ENCODE data around the gene MAPKAPK2. TPM values are rescaled to one million over a fixed set of nuclear protein-coding genes. Genes with fewer than 3 reads are reported as not detected.
A peak's percentile ranks its signal among the peaks of the same experiment; 100 is the strongest.
"Not testable (repeated sequence)": the region's sequence is repeated elsewhere in the genome, so short reads cannot be mapped to it uniquely, and the experiment has no call there.

The MAPKAPK2 gene
- total RNA-seq, 1 donor from 2014 or later: 98.8 TPM

- H3K27me3 Mint-ChIP-seq (ENCODE audit: low read depth): peaks cover 6% of the 10 kb centered on the region
- H3K4me3 Mint-ChIP-seq (ENCODE audit: low read depth): no peak overlapping the region
- DNase-seq (ENCODE audit: low spot score): no peak
- H3K27ac Mint-ChIP-seq: no peak overlapping the region
- peaks cover 10% of the 10 kb centered on the region for H3K9me3 Mint-ChIP-seq
- peaks cover 34% of the 10 kb centered on the region for H3K4me1 Mint-ChIP-seq (ENCODE audit: low read depth)
- intact Hi-C loops (cut with micrococcal nuclease): loop anchor here (1.0 kb wide), 3 partner anchors 9 to 46 kb away; no protein-coding TSS in a partner anchor
- H3K36me3 Mint-ChIP-seq (ENCODE audit: low read depth): peaks cover 18% of the 10 kb centered on the region
Measured at GRCh38 chr1:206757524-206758266, 73.0 kb downstream of the MAPKAPK2 start.

- no peaks in the 10 kb centered on the region for H3K9me3 Mint-ChIP-seq
- no peak for DNase-seq (ENCODE audit: low spot score)
- no peak overlapping the region for H3K27ac Mint-ChIP-seq
- peaks cover 11% of the 10 kb centered on the region for H3K36me3 Mint-ChIP-seq (ENCODE audit: low read depth)
- intact Hi-C loops (cut with micrococcal nuclease): no loop called here
- H3K27me3 Mint-ChIP-seq (ENCODE audit: low read depth): peaks cover 4% of the 10 kb centered on the region
- H3K4me3 Mint-ChIP-seq (ENCODE audit: low read depth): no peak overlapping the region
- H3K4me1 Mint-ChIP-seq (ENCODE audit: low read depth): peaks cover 27% of the 10 kb centered on the region
Measured at GRCh38 chr1:206760590-206760989, 75.9 kb downstream of the MAPKAPK2 start.

DNA sequence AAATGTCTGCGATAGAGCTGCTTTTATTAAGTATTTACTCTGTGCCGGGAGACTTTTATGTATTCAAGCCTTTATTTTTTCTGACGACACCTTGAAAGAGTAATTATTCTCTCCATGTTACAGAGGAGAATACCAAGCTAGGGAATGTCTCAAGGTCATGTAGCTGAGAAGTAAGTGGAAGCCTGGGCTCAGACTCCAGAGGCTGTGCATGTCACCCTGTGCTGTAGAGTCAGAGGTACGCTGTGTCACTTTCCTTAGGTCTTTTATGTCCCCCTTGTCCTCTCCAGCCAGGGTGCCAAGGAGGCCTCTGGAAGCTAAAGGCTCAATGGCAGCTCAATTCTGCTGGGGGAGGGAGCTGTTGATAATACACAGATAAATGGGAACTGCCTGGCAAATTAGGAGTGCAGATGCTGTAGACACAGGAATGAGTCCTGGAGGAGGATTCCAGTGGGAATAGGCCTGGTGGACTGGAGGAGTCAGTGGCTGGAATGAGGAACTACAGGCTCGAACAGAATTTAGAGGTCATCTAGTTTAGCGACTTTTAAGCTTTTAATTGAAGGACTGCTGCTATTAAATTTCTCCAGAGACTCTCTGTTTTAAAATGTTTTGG lies 76.6 kb downstream of the MAPKAPK2 start:
- Mint-ChIP-seq H3K4me3 (ENCODE audit: low read depth) (no peak overlapping the region), H3K27ac (no peak overlapping the region), H3K4me1 (ENCODE audit: low read depth) (peaks cover 30% of the 10 kb centered on the region), H3K27me3 (ENCODE audit: low read depth) (peaks cover 4% of the 10 kb centered on the region), H3K36me3 (ENCODE audit: low read depth) (peaks cover 8% of the 10 kb centered on the region), H3K9me3 (no peaks in the 10 kb centered on the region)
- intact Hi-C loops (cut with micrococcal nuclease): no loop called here
- DNase-seq (ENCODE audit: low spot score): no peak

DNA sequence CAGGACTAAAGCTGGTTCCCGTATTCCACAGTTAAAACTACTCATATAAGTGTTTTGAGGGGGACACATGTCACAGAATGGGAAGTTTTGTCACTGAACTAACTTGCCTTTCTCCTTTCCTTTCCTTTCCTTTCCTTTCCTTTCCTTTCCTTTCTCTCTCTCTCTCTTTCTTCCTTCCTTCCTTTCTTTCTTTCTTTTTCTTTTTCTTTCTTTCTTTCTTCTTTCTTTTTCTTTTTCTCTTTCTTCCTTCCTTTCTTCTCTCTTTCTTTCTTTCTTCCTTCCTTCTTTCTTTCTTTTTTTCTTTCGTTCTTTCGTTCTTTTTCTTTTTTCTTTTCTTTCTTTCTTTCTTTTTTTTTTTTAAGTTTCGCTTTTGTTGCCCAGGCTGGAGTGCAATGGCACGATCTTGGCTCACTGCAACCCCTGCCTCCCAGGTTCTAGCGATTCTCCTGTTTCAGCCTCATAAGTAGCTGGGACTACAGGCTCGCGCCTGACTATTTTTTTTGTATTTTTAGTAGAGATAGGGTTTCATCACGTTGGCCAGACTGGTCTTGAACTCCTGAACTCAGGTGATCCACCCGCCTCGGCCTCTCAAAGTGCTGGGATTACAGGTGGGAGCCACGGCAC lies 78.1 kb downstream of the MAPKAPK2 start:
- H3K27ac Mint-ChIP-seq; H3K9me3 Mint-ChIP-seq; H3K27me3 Mint-ChIP-seq (ENCODE audit: low read depth); intact Hi-C loops (cut with micrococcal nuclease); H3K4me3 Mint-ChIP-seq (ENCODE audit: low read depth); H3K36me3 Mint-ChIP-seq (ENCODE audit: low read depth); DNase-seq (ENCODE audit: low spot score): not testable (repeated sequence)
- H3K4me1 Mint-ChIP-seq (ENCODE audit: low read depth): peaks cover 39% of the 10 kb centered on the region

DNA sequence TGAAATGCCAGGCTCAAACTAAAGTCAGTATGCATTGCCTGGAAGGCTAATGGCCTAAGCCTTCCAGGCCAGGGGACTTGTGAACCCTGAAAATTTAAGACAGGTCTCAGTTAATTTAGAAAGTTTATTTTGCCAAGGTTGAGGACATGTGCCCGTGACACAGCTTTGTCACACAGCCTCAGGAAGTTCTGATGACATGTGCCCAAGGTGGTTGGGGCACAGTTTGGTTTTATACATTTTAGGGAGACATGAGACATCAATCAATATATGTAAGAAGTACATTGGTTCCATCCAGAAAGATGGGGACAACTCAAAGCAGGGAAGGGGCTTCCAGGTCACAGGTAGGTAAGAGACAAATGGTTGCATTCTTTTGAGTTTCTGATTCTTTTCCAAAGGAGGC lies 81.1 kb downstream of the MAPKAPK2 start:
- not testable (repeated sequence) for H3K27ac Mint-ChIP-seq; DNase-seq (ENCODE audit: low spot score); H3K4me3 Mint-ChIP-seq (ENCODE audit: low read depth); H3K27me3 Mint-ChIP-seq (ENCODE audit: low read depth); H3K9me3 Mint-ChIP-seq; H3K36me3 Mint-ChIP-seq (ENCODE audit: low read depth)
- H3K4me1 Mint-ChIP-seq (ENCODE audit: low read depth): peaks cover 64% of the 10 kb centered on the region
- intact Hi-C loops (cut with micrococcal nuclease): loop anchor here (1.0 kb wide), 2 partner anchors 7 to 38 kb away; no protein-coding TSS in a partner anchor

DNA sequence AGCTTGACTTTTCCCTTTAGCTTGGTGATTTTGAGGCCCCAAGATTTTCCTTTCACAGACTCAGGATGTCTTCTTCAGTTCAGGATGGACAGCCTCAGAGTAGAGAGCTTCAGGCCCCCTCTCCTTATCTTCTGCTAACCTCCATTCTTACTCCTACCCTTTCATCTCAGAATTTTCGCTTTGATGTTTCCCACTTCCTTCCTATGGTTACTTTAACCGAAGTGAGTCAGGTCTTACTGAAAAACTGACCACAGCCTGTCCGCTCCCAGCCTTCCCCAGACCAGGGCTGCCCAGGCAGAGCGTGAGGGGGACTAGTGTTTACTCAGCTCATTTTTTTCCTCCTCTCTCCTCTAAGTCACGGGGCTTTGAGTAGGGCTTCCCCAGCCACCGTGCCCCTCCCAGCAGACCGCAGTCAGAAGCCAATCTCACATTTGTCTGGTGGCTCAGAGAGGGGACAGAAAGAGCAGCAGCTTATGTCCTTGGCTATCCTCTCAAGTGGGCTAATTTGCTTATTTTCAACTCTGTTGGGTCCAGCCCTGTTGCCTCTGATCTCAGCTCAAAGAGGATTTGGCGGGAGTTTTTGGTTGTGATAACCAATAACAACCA lies 81.6 kb downstream of the MAPKAPK2 start:
- peak overlapping the region; percentile 69 for H3K27ac Mint-ChIP-seq
- H3K4me1 Mint-ChIP-seq (ENCODE audit: low read depth): peaks cover 65% of the 10 kb centered on the region
- peaks cover 5% of the 10 kb centered on the region for H3K36me3 Mint-ChIP-seq (ENCODE audit: low read depth)
- H3K9me3 Mint-ChIP-seq: no peaks in the 10 kb centered on the region
- H3K4me3 Mint-ChIP-seq (ENCODE audit: low read depth): no peak overlapping the region
- peak; percentile 69 for DNase-seq (ENCODE audit: low spot score)
- intact Hi-C loops (cut with micrococcal nuclease): loop anchor here (1.0 kb wide), 2 partner anchors 8 to 37 kb away; no protein-coding TSS in a partner anchor
- H3K27me3 Mint-ChIP-seq (ENCODE audit: low read depth): peaks cover 6% of the 10 kb centered on the region

DNA sequence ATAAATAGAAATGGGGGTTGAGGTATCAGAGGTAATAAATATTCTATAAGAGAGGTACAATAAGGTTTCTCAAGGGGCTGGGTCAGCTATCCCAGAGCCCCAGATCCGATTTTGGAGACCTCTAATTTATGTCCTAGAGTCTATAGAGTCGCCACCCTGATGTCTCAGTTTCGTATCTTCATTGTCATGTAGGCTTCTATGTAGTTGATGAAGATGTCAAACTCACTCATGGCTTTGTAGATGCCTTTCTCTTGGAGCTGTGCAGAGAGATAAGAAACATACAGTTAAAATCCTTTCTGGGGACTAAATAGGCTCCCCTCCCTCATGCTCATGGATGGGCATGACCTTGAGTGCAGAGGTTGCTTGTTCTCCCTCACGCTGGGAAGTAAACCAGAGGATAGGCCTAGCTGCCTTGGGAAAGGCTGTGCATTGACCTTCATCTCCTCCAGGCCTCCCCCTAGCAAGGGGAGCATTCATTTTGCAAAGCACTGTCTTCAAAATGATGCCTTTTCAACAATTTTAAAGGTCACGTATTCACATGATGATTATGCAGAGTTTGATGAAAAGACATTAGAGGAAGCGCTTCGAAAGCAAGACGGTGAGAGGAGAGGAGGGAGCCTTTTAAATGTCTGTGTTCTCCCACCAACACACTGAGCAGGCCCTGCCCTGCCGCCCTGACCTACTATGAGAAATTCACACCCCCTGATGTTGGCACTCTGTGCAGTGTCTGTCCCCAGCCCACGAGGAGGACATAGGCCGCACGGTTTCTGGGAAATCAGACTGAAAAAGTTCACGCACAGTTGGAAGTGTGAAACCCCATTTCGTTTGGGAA lies 84.0 kb downstream of the MAPKAPK2 start:
- H3K4me3 Mint-ChIP-seq (ENCODE audit: low read depth): no peak overlapping the region
- peaks cover 16% of the 10 kb centered on the region for H3K27me3 Mint-ChIP-seq (ENCODE audit: low read depth)
- H3K27ac Mint-ChIP-seq: peak overlapping the region; percentile 49
- H3K4me1 Mint-ChIP-seq (ENCODE audit: low read depth): peaks cover 78% of the 10 kb centered on the region
- H3K36me3 Mint-ChIP-seq (ENCODE audit: low read depth): no peaks in the 10 kb centered on the region
- no peaks in the 10 kb centered on the region for H3K9me3 Mint-ChIP-seq
- no peak for DNase-seq (ENCODE audit: low spot score)
- intact Hi-C loops (cut with micrococcal nuclease): loop anchor here (1.0 kb wide), 3 partner anchors 9 to 29 kb away; no protein-coding TSS in a partner anchor

DNA sequence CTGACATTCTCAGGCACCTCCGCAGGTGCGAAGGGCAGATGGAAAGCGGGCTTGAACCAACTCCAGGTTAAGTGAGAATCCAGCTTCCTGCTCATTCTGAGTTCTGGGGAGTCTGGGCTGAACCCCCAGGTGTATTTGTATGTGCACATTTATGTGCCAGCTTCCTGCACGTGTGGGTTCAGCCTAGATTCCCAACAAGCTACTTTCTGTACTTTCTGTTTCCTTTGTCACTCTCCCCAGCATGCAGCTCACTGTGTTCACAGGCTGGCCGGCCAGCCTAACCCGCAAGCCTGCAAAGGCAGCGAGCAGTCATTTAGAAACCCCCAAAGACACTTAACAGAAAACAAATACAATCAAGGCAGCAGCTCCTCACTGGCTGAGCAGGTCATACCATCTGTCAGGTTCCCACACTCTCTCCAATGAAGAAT lies 84.6 kb downstream of the MAPKAPK2 start:
- DNase-seq (ENCODE audit: low spot score): peak; percentile 75

DNA sequence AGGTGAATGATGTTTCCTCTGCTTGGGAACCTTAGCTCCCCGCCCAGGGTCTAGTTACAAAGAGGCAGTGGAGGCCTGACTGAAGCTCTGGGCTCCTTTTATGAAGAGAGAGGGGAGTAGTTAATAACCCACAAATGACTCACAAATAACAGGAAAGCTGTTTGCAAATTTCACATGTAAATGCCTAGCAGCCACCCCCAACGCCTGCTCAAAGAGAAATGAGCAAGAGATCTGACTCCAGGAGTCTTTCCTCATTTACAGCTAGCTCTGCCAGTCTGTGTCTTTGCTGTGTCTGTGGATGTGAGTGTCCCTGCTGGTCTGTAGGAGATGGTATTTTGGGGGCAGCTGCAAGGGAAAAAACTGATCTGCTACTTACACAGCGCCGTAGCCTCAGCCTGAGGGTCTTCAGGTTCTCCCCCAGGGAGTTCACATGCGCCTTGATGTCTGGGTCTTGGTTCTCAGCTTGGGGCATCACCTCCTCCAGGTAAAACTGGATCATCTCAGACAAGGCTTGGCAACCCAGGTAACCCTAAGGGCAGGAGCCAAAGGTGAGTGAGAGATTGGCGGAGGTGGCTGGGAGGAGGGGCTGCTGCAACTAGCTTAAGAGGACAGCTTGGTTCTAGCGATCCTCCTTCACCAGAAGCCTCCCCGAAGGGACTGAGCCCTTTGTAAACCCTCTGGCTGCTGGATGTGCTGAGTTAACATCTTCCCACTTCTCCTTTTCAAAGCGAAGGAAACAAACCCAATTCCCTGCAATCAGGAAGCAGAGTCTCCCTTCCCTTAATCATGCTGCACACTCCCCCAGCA lies 86.0 kb downstream of the MAPKAPK2 start, which contains the start of gene IL19:
IL19 (plus strand) TSS at position 243 of the 807 bp plus-strand sequence. CDS start 65,890 bp downstream, outside the sequence.
- Mint-ChIP-seq H3K36me3 (ENCODE audit: low read depth) (no peaks in the 10 kb centered on the region), H3K4me1 (ENCODE audit: low read depth) (peaks cover 82% of the 10 kb centered on the region), H3K4me3 (ENCODE audit: low read depth) (peak within 1 kb of the TSS; percentile 33), H3K9me3 (no peaks in the 10 kb centered on the region), H3K27ac (peak within 1 kb of the TSS; percentile 49), H3K27me3 (ENCODE audit: low read depth) (peaks cover 21% of the 10 kb centered on the region)
- no peak for DNase-seq (ENCODE audit: low spot score)
- intact Hi-C loops (cut with micrococcal nuclease): no loop called here

More for the DNA sequence above, 84.6 kb downstream of the MAPKAPK2 start:
- Mint-ChIP-seq H3K9me3 (no peaks in the 10 kb centered on the region), H3K27ac (peak overlapping the region; percentile 49), H3K36me3 (ENCODE audit: low read depth) (no peaks in the 10 kb centered on the region), H3K4me1 (ENCODE audit: low read depth) (peaks cover 82% of the 10 kb centered on the region), H3K27me3 (ENCODE audit: low read depth) (peaks cover 16% of the 10 kb centered on the region), H3K4me3 (ENCODE audit: low read depth) (peak overlapping the region; percentile 20)
- intact Hi-C loops (cut with micrococcal nuclease): loop anchor here (1.0 kb wide), 3 partner anchors 10 to 30 kb away; no protein-coding TSS in a partner anchor

- H3K4me3 Mint-ChIP-seq (ENCODE audit: low read depth): peak overlapping the region; percentile 33
- H3K36me3 Mint-ChIP-seq (ENCODE audit: low read depth): no peaks in the 10 kb centered on the region
- intact Hi-C loops (cut with micrococcal nuclease): no loop called here
- no peaks in the 10 kb centered on the region for H3K9me3 Mint-ChIP-seq
- DNase-seq (ENCODE audit: low spot score): no peak
- peaks cover 79% of the 10 kb centered on the region for H3K4me1 Mint-ChIP-seq (ENCODE audit: low read depth)
- no peak overlapping the region for H3K27ac Mint-ChIP-seq
- H3K27me3 Mint-ChIP-seq (ENCODE audit: low read depth): peaks cover 21% of the 10 kb centered on the region
Measured at GRCh38 chr1:206771338-206771692, 86.6 kb downstream of the MAPKAPK2 start.

DNA sequence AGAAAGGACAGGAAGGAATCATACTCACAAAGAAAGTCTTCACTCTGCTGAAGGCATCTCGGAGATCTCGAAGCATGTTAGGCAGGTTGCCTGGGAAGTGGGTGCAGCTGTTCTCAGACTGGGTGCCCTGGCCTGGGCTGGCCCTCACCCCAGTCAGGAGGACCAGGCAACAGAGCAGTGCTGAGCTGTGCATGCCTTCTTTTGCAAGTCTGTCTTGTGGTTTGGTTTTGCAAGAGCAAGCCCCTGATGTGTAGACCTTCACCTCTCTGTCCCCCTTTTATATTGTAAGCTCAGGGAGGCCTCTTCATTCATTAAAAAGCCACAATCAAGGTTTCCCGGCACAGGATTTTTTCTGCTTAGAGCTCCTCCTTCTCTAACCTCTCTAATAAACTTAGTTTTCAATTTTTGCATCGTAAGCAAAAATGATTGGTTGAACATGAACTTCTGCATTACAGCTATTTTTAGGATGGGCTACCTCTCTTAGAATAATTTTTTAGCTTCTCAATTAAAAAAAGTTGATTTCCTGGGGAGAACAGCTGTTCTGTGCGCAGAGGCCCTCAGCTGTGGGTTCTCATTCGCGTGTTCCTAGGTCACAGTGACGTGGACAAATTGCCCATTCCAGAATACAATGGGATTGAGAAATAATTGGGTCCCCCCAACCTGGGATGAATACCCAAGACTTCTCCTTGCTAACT lies 87.7 kb downstream of the MAPKAPK2 start, which contains the start of gene IL10:
IL10 (minus strand) TSS at position 252 of the 695 bp plus-strand sequence; CDS start at position 193, 59 bp downstream.
- no peak for DNase-seq (ENCODE audit: low spot score)
- no peak within 1 kb of the TSS for H3K4me3 Mint-ChIP-seq (ENCODE audit: low read depth)
- intact Hi-C loops (cut with micrococcal nuclease): no loop called here
- H3K27me3 Mint-ChIP-seq (ENCODE audit: low read depth): peaks cover 21% of the 10 kb centered on the region
- no peak within 1 kb of the TSS for H3K27ac Mint-ChIP-seq
- H3K36me3 Mint-ChIP-seq (ENCODE audit: low read depth): no peaks in the 10 kb centered on the region
- peaks cover 68% of the 10 kb centered on the region for H3K4me1 Mint-ChIP-seq (ENCODE audit: low read depth)
- H3K9me3 Mint-ChIP-seq: no peaks in the 10 kb centered on the region
